Hepatocyte (in vitro differentiated cells): ENCODE data around the gene SLC13A3. TPM values are rescaled to one million over a fixed set of nuclear protein-coding genes. Genes with fewer than 3 reads are reported as not detected.

Experiments used
- DNase-seq: peaks from one replicate; pipeline ENCODE4 v3.0.0-alpha.2; 2016; ENCODE audit warnings: low spot score
- H2AFZ ChIP-seq: fragments of 200-600 bp; sonication (generic); 2 replicates; pipeline ENCODE4 v1.6.0; 2016; ENCODE audit warnings: antibody characterized with exemption, mild to moderate bottlenecking
- H3K27ac ChIP-seq: fragments of 200-600 bp; sonication (generic); 2 replicates; pipeline ENCODE4 v1.5.1; 2016; ENCODE audit warnings: mild to moderate bottlenecking
- H3K27me3 ChIP-seq: fragments of 200-600 bp; sonication (generic); 2 replicates; pipeline ENCODE4 v1.6.1; 2016
- H3K36me3 ChIP-seq: fragments of 200-600 bp; sonication (generic); replicated peaks from 2 replicates; pipeline ENCODE4 v1.5.1; 2016; ENCODE audit warnings: low read depth; ENCODE audit not compliant: insufficient read depth
- H3K4me1 ChIP-seq: fragments of 200-600 bp; sonication (generic); 2 replicates; pipeline ENCODE4 v1.5.1; 2016; ENCODE audit warnings: mild to moderate bottlenecking, moderate library complexity; ENCODE audit not compliant: insufficient read depth
- H3K4me2 ChIP-seq: fragments of 200-600 bp; sonication (generic); 2 replicates; pipeline ENCODE4 v1.6.0; 2016
- H3K4me3 ChIP-seq: fragments of 200-600 bp; sonication (generic); 2 replicates; pipeline ENCODE4 v1.5.1; 2016; ENCODE audit warnings: mild to moderate bottlenecking
- H3K79me2 ChIP-seq: fragments of 200-600 bp; sonication (generic); 2 replicates; pipeline ENCODE4 v1.6.0; 2017; ENCODE audit warnings: mild to moderate bottlenecking
- H3K9me2 ChIP-seq: fragments of 200-600 bp; sonication (generic); replicated peaks from 2 replicates; pipeline ENCODE4 v1.6.0; 2017; ENCODE audit warnings: mild to moderate bottlenecking; ENCODE audit not compliant: insufficient read depth
- H3K9me3 ChIP-seq: fragments of 200-600 bp; sonication (generic); 2 replicates; pipeline ENCODE4 v1.5.1; 2016; ENCODE audit warnings: low read depth, mild to moderate bottlenecking
- H4K20me1 ChIP-seq: fragments of 200-600 bp; sonication (generic); 2 replicates; pipeline ENCODE4 v1.6.0; 2016; ENCODE audit warnings: mild to moderate bottlenecking; ENCODE audit not compliant: insufficient read depth, poor library complexity, severe bottlenecking
- EZH2 ChIP-seq: fragments of 200-600 bp; sonication (generic); IDR thresholded peaks from 2 replicates; pipeline ENCODE4 v1.6.1; 2016; ENCODE audit warnings: antibody characterized with exemption, mild to moderate bottlenecking, borderline replicate concordance
- EZH2phosphoT487 ChIP-seq: fragments of 200-600 bp; sonication (generic); IDR thresholded peaks from one replicate; pipeline ENCODE4 v1.6.1; 2018; ENCODE audit warnings: antibody characterized with exemption, mild to moderate bottlenecking, low read depth, moderate library complexity; ENCODE audit not compliant: unreplicated experiment, severe bottlenecking
- WGBS: methylation state at CpG from one replicate; pipeline ENCODE4 v1.1.6; 2016; ENCODE audit warnings: low lambda C conversion rate; ENCODE audit errors: missing lambda C conversion rate; 5-methylcytosine and 5-hydroxymethylcytosine counted together
- polyA plus RNA-seq: library from polyadenylated mRNA; unstranded; fragments of >200 nt; fragmentation: Nextera tagmentation; extraction: Ambion mirVana; gene quantifications from 2 replicates; pipeline ENCODE4 v1.2.1, GENCODE V29; 2016
- total RNA-seq: library from RNA; depleted of rRNA; stranded (reverse); fragments of >200 nt; gene quantifications from 2 replicates; pipeline ENCODE4 v1.2.3, GENCODE V29; 2014
- TF ChIP-seq, protein P1 (sequence below): fragments of 200-600 bp; sonication (generic); IDR thresholded peaks from 2 replicates; pipeline ENCODE4 v1.5.1; 2016; ENCODE audit warnings: antibody characterized with exemption, mild to moderate bottlenecking; ENCODE audit not compliant: poor library complexity

The SLC13A3 gene
- total and polyA plus RNA-seq, 2 experiments from 2014 or later, result 1.8 to 9.4 TPM

DNA sequence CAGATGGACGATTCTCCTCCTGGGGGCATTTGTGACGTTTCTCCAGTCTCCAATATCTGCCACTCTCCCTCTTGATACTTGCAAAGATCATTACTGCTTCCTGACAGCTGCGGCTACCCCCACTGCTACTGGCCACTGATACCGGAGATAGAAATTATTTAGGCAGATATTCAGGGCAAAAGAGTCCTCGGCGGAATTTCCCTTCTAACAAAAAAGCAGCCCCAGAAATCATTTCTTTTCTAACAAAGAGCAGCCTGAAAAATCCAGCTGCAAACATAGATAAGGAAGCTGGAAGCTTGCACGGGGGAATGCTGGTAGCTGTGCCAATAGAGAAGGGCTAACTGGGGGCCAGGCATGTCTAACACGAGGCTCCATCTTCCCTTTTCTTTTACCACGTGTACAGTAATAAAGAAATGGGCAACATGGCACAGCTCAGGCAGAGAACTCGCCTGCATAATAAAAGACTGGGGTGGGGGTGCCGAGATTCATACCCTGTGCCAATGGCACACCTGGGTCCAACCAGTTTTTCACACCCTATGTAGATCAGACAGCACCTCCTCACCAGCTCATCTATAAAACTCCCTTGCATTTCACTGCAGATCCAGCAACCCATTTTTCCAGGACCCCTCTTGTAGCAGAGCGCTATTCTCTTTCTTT, 31.9 kb upstream of the SLC13A3 start:
- WGBS, result 45% methylated on average over 12 of the region's 12 CpGs
- no peaks in the 10 kb centered on the region for H3K9me3 ChIP-seq
- TF ChIP-seq, protein P1, sequence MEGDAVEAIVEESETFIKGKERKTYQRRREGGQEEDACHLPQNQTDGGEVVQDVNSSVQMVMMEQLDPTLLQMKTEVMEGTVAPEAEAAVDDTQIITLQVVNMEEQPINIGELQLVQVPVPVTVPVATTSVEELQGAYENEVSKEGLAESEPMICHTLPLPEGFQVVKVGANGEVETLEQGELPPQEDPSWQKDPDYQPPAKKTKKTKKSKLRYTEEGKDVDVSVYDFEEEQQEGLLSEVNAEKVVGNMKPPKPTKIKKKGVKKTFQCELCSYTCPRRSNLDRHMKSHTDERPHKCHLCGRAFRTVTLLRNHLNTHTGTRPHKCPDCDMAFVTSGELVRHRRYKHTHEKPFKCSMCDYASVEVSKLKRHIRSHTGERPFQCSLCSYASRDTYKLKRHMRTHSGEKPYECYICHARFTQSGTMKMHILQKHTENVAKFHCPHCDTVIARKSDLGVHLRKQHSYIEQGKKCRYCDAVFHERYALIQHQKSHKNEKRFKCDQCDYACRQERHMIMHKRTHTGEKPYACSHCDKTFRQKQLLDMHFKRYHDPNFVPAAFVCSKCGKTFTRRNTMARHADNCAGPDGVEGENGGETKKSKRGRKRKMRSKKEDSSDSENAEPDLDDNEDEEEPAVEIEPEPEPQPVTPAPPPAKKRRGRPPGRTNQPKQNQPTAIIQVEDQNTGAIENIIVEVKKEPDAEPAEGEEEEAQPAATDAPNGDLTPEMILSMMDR, result no peak
- TF ChIP-seq EZH2 (no peak), EZH2phosphoT487 (no peak)
- no peaks in the 10 kb centered on the region for H3K36me3 ChIP-seq
- H4K20me1 ChIP-seq, result peaks cover 2% of the 10 kb centered on the region
- H3K4me3 ChIP-seq, result peak overlapping the region; percentile 1
- peaks cover 14% of the 10 kb centered on the region for H3K4me1 ChIP-seq
- H3K4me2 ChIP-seq, result peak overlapping the region; percentile 82
- no peak for DNase-seq
- no peaks in the 10 kb centered on the region for H3K27me3 ChIP-seq
- H3K79me2 ChIP-seq, result peaks cover 57% of the 10 kb centered on the region
- peak overlapping the region; percentile 95 for H3K27ac ChIP-seq
- no peaks in the 10 kb centered on the region for H3K9me2 ChIP-seq
- H2AFZ ChIP-seq, result no peak overlapping the region

DNA sequence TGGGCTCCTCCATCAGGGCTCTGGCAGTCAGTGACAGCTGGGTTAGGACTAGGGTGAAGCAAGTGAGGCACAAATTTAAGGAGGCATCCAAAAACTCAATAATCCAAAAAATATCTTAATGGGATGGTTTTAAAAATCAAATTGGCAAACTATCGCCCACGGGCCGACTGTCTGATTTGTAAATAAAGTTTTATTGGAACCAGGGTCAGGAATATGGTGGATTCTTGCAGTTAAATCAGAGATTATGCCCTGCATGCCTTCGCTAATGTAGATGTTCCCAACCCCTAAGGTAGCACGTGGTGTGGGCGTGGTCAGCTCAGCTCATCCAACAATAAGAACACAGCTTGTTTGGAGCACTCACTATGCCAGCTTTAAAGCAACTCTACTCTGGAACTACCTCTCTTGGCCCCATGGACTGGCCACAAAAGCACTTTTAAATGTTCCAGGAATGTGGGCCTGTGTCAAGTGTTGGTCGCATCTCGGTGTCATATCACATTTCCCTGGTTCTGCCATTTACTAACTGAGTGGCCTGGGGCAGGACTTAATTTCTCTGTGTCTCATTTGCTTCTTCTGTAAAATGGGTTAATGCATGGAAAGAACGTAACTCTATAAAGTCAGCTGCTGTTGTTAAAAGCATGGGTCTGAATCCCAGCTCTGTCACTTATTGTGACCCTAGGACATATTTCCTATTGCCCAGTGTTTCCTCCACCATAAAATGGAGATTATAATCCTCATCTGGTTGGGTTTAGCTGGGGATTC, 31.0 kb upstream of the SLC13A3 start:
- peaks cover 2% of the 10 kb centered on the region for H4K20me1 ChIP-seq
- no peak overlapping the region for H3K4me3 ChIP-seq
- no peaks in the 10 kb centered on the region for H3K9me2 ChIP-seq
- peaks cover 9% of the 10 kb centered on the region for H3K4me1 ChIP-seq
- TF ChIP-seq EZH2, result no peak
- TF ChIP-seq, protein P1, result no peak
- TF ChIP-seq EZH2phosphoT487, result no peak
- H3K4me2 ChIP-seq, result peak overlapping the region; percentile 82
- H3K36me3 ChIP-seq, result no peaks in the 10 kb centered on the region
- H3K79me2 ChIP-seq, result peaks cover 48% of the 10 kb centered on the region
- H2AFZ ChIP-seq, result no peak overlapping the region
- WGBS, result 87% methylated on average over 9 of the region's 9 CpGs
- DNase-seq, result no peak
- H3K27ac ChIP-seq, result peak overlapping the region; percentile 95
- no peaks in the 10 kb centered on the region for H3K27me3 ChIP-seq
- H3K9me3 ChIP-seq, result no peaks in the 10 kb centered on the region

DNA sequence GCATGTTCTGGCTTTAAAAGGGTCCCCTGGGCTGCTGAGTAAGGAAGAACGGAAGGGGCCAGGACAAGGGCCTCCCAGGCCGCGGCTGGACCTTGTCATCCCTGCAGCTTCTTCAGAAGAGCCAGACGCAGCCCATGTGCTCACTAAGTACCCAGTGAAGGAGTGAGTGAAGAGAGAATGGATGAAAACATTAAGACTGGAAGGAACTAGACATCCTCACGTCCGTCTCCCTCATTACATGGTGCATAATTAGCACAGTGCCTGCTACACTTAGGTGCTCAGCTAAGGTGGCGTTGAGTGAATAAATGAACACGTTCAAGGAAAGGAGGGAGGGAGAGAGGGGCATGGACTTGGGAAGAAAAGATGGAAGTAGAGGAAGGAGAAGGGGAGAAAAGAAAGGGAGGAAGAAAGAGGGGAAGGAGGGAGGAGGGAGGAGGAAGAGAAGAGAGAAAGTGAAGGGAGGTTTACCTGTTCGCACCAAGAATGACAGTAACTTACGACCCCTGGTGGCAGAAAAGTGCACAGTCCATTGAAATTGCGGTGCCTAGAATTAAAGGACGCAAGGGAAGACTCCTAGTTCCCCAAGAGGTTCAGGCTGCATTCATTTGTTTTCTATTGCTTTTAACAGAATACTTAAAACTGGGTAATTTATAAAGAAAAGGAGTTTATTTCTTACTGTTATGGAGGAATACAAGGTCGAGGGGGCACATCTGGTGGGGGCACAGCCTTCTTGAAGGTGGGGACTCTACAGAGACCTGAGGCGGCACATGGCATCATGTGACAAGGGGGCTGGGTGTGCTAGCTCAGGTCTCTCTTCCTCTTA, 30.0 kb upstream of the SLC13A3 start:
- no peak overlapping the region for H3K4me2 ChIP-seq
- H3K9me2 ChIP-seq, result no peaks in the 10 kb centered on the region
- H3K27ac ChIP-seq, result no peak overlapping the region
- H3K79me2 ChIP-seq, result peaks cover 38% of the 10 kb centered on the region
- no peaks in the 10 kb centered on the region for H3K36me3 ChIP-seq
- WGBS, result 59% methylated on average over 14 of the region's 14 CpGs
- H4K20me1 ChIP-seq, result peaks cover 2% of the 10 kb centered on the region
- H2AFZ ChIP-seq, result no peak overlapping the region
- peak; percentile 77 for DNase-seq
- H3K4me3 ChIP-seq, result no peak overlapping the region
- peaks cover 6% of the 10 kb centered on the region for H3K4me1 ChIP-seq
- H3K27me3 ChIP-seq, result no peaks in the 10 kb centered on the region
- no peaks in the 10 kb centered on the region for H3K9me3 ChIP-seq
- TF ChIP-seq, protein P1, result peak; percentile 81
- TF ChIP-seq EZH2, result no peak
